Lower leg skin (tissue), 3 donors: ENCODE measurements around the gene MAGI2.

ENCODE experiments used
- POLR2A ChIP-seq, 2 donors: fragments of 450-650 bp; IDR thresholded peaks; one replicate each; pipeline ENCODE4 v1.6.1; 2016 to 2017; ENCODE audit warnings: antibody characterized with exemption in 2 of 2, mild to moderate bottlenecking in 1 of 2, moderate library complexity in 1 of 2
- TF ChIP-seq, protein P1 (sequence below), 3 donors: fragments of 450-650 bp; IDR thresholded peaks; one replicate each; pipeline ENCODE4 v1.5.1; 2016; ENCODE audit warnings: antibody characterized with exemption in 3 of 3, mild to moderate bottlenecking in 3 of 3, moderate library complexity in 2 of 3

DNA sequence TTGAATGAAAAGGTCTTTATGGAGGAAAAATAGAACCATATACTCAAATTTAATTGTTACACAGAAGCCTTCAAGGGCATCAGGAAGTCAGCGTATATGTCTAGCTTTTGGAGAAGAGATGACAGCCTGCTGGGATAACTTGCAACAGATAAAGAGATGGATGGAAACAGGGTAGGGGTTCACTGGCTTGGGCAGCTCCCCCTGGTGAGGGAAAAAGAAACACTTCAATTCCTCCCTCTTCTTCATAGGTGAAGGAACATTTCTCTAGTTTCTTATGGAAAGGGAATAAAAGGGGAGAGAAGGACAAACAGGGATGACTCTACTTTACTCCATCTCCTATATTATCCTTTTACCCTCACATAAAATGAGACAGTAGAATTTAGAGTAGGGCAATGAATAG, 1019.2 kb downstream of the MAGI2 start:
- TF ChIP-seq, protein P1, sequence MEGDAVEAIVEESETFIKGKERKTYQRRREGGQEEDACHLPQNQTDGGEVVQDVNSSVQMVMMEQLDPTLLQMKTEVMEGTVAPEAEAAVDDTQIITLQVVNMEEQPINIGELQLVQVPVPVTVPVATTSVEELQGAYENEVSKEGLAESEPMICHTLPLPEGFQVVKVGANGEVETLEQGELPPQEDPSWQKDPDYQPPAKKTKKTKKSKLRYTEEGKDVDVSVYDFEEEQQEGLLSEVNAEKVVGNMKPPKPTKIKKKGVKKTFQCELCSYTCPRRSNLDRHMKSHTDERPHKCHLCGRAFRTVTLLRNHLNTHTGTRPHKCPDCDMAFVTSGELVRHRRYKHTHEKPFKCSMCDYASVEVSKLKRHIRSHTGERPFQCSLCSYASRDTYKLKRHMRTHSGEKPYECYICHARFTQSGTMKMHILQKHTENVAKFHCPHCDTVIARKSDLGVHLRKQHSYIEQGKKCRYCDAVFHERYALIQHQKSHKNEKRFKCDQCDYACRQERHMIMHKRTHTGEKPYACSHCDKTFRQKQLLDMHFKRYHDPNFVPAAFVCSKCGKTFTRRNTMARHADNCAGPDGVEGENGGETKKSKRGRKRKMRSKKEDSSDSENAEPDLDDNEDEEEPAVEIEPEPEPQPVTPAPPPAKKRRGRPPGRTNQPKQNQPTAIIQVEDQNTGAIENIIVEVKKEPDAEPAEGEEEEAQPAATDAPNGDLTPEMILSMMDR (IDR thresholded peaks at IDR 0.05): no peak
- TF ChIP-seq POLR2A (IDR thresholded peaks at IDR 0.05): no peak
